Mesendoderm (in vitro differentiated cells): ENCODE results near the gene UBC. TPM values are rescaled to one million over a fixed set of nuclear protein-coding genes. Genes with fewer than 3 reads are reported as not detected.

ENCODE experiments used
- small RNA-seq: library from polyadenylated mRNA; stranded (forward); fragments of <200 nt; extraction: miRNeasy Mini kit (QIAGEN cat#:217004); gene quantifications from one replicate; pipeline ENCODE3, GENCODE V24; 2013; ENCODE audit not compliant: insufficient read depth

The UBC gene

Small RNA genes within 50 kb of the gene (small RNA-seq; reads per million reads assigned to genes)
- gene MIR5188 (not detected), gene RNU6-927P (not detected)
